GM21423 (cell line): ENCODE data around the gene YIF1A.

ENCODE experiments used
- ATAC-seq: cut with Tn5 transposase; IDR thresholded peaks from one replicate; pipeline ENCODE4 v1.9.1; 2021; ENCODE audit warnings: mild to moderate bottlenecking, moderate library complexity; ENCODE audit not compliant: unreplicated experiment

The YIF1A gene

DNA sequence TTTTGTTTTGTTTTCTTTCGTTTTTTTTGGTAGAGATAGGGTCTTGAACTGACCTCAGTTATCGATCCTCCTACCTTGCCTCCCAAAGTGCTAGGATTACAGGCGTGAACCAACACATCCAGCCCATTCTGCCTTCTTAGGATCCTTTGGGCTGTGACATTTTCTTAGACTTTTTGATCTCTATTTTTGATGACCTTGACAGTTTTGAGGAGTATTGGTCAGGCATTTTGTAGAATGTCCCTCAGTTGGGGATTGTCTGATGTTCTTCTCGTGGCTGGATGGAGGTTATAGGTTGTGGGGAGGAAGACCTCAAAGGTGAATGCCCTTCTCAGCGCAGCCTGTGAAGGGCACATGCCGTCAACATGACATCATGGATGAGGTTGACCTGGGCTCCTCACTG lies 40.0 kb downstream of the YIF1A start:
- ATAC-seq = no peak

DNA sequence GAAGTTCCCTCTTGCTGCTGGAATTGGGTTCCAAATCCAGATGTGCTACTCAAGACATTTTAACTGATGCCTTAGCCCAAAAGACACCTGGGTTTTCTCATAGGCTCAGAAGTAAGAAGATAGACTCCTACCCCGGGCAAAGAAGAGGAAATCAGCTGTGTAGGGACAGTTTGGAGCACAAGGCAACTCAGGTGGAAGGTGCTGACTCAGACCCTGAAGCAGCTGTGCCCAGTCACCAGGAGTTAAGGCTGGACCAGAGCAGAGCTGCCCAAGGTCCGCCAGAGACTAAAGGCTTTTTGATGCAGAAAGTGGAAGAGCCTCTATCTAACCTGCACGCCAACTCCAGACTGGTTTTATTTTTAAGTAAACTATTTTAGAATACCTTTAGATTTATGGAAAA lies 41.1 kb downstream of the YIF1A start:
- ATAC-seq = no peak

DNA sequence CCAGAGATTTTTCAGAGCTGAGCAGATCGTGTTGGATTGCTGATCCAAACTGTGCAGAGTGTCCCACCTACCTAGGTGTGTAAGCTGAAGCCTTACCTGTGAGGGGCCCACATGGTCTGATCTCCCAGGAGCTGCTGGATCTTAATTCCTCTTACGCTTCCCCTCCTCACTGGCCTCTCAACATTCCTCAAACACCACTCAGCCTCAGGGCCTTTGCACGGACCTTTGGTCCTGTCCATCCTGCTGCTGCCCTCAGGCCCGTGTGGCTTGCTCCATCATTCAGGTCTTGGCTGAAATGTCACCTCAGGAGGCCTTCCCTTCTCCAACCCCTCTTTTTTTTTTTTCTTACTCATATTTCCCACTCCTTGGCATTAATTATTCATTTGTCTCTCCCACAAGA lies 41.6 kb downstream of the YIF1A start:
- ATAC-seq = no peak

DNA sequence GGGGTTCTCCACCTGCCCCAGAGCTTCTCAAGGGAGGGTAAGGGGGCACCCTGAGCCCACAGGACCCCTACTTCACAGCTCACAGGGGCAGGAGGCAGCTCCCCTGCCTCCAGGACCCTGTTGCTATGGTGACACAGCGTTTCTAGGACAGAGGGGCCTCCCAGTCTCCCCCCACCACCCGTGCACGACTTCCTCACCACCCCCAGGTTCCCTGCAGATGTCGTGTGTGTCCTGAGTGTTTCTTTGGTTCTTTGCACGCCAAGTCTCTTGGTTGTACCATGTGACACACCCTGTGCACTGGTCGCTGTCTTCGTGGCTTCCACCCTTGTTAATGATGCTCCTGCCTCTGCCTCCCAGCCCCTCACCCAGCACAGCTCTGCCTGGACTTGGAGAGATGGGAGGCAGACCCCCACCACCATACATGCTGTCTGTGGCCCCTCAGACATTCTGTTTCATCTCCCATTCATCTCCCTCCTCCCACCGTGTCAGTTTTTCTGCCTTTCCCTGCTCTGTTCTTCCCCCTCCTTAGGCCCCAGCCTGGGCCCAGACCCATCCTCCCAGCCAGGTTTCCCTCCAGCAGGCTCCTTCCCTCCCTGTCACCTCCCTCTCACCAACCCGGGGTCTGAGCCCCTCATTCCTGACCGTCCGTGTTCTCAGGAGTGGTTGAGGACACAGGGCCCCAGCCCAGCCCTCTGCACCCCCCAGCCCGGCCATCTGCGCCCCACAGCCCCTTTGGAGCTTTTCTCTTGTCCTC lies 45.0 kb downstream of the YIF1A start:
- ATAC-seq = no peak

DNA sequence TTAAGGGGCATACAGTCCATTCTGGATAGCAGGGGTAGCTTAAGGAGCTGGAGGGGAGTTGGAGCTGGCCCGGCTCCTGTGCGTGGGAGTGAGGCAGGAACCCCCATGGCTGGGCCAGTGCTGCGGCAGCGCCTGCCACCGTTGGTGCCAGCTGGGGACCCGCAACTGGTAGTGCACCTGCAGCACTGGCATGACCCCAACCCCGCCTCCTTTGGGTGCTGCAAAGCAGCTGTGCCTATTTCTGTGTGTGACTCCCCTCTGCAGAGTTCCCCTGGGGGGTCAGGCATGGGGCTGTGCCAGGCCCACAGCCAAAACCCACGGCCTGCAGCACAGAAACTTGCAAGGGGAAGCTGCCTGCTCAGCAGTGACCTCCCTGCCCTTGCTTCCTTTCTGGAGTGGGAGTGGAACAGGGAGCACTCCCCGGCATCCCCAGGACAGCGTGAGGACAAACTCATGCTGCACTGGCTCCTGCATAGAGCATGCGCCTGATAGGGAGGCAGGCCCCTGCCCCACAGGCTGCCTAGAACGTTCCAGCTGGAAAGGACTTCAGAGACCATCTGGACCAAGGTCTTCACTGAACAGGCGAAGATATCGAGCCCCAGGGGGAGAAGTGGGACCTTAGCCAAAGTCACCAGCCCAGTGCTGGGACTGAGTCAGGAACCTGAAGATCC lies 46.7 kb downstream of the YIF1A start:
- ATAC-seq = no peak

DNA sequence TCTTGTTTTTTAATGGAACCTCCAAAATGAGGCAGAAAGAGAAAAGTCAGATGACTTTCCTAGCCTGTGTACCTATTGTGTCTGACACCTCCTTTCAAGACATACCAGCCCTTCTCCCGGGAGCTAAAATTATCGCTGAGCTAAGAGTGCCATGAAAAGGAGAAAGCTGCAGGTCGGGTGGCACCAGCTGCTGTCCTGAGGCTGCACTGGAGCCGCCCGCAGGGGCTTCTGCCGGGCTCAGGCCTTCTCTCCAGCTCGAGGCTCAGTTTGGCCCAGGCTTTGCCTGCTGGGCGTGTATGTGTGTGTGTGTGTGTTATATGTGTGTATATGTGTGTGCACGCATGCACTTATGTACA lies 48.2 kb downstream of the YIF1A start:
- no peak for ATAC-seq

DNA sequence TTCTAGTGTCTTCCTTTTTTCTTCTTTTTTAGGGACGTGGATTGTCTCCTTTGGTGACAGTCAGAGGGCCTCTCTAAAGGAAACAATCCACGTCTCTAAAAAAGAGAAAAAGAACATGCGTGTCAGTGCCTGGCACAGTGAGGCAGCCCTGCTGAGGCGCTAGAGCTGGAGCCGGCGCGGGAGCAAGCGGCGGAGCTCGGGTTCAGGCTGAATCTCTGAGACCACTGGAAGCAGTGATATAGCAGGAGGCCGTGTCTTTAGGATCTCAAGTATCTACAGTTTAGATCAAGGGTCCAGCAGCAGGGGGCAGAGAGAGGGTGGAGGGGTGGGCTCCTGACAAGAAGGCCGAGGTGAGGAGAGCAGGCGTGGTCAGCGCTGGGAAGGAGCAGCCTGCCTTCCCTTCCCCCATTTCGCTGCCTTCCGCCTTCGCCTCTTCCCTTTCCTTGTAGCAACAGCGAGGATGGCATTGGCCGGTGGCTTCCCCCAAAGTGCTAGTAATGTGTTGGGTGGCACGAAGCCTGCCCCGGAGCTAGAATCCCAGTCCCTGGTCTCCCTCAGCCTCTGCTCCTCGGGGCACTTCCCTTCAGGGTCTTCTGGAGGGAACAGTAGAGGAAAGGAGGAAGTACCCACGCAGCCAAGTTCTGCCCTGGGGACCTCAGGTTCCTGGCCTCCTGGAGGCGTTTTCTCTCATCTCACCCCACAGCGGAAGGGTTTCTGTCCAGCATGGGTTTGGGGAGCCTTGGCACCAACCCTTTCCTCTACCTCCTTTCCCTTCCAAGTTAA lies 48.8 kb downstream of the YIF1A start:
- ATAC-seq = no peak

DNA sequence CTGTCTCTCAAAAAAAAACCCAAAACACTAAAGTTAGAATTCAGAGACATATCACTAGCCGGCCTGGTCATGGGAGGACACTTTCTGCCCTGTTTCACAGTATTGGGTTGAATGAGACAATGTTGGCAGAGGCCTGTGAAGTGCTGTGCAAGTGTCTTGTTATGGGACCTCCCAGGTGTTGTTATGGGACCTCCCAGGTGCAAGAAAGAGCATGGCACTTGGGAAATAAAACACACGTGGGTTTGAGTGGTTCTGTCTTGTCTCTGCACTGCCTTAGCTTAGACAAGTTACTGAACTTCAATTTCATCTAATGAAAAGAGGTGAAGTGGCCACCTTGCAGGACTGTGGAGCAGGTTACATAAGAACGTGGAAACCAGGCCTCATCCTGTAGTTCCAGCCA lies 49.4 kb downstream of the YIF1A start:
- no peak for ATAC-seq

DNA sequence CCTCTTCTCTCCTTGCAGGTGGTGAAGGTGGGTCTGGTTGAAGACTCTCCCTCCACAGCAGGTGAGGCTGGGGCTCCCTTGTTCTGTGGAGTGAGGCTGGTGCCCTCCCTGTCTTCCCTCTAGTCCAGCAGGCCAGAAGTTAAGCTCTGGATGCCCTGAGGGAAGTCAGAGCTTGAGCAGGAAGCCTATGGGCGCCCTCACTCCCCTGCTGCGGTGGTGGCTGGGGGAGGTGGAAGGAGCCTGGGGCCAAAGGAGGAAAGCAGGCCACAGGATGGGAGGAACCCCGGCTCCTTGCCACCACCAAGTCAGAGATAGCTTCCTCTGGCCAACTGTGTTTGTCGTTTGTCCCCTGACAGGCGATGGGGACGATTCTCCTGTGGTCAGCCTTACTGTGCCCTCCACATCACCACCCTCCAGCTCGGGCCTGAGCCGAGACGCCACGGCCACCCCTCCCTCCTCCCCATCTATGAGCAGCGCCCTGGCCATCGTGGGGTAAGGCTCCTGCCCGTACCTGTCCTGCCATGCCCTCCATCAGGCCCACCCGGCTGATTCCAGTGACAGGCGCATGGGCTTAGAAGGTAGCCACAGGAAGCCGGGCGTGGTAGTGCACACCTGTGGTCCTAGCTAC lies 50.0 kb downstream of the YIF1A start:
- no peak for ATAC-seq

DNA sequence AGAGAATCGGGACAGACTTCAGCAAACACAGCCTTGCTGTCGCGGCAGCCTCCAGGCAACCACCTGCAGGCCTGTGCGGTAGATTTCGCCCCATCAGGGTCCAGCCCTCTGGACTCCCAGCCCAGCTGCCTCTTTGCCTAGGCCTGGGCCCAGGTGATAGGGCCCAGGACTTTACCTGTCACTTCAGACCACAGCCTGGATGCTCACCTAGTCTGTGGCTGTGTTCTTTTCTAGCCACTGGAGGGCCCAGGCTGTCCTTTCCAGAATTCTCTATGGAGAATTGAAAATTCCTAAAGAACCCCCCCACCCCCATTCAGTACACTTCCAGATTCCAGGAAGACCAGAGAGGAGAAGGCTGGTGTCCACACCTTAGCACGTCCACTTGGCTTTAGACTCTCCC lies 51.1 kb downstream of the YIF1A start:
- ATAC-seq = no peak

DNA sequence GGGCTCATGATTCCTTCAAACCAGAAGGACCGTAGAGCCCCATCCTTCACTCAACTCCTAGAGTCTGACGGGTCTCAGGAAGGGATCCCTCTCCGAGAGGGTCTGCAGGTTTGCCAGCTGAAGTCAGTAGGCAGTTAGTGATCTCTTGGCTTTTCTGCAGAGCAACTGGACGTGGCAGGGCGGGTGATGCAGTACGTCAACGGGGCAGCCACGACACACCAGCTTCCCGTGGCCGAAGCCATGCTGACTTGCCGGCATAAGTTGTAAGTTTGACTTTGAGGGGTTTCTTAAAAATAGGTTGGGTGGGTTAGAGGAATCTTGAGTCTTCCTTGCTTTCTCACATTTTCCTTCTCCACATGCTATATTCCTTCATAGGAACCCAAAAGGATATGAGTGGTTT lies 53.8 kb downstream of the YIF1A start:
- ATAC-seq = no peak
